Activated T-cell treated with anti-CD3 and anti-CD28 coated beads, Interleukin-2, amount 50 U/mL, for 72 hours (primary cell): ENCODE measurements around the gene SLC27A4. TPM values are rescaled to one million over a fixed set of nuclear protein-coding genes. Genes with fewer than 3 reads are reported as not detected.
A peak's percentile ranks its signal among the peaks of the same experiment; 100 is the strongest.

ENCODE experiments used
- ATAC-seq, 2 donors: fragments of 150-1000 bp; cut with Tn5 transposase; replicated peaks in 1 of 2; 2 replicates each; pipeline ENCODE4 v1.10.0; 2021; ENCODE audit warnings: moderate library complexity in 2 of 2, mild to moderate bottlenecking in 1 of 2
- DNase-seq, 2 donors: peaks; one replicate each; pipeline ENCODE4 v3.0.0; 2021 to 2022; ENCODE audit warnings: mixed read lengths in 1 of 2
- H3K27ac Mint-ChIP-seq: one replicate; pipeline ENCODE4 v1.8.0; 2022; ENCODE audit warnings: mild to moderate bottlenecking, moderate library complexity, mixed read lengths
- H3K27me3 Mint-ChIP-seq: one replicate; pipeline ENCODE4 v1.8.0; 2022; ENCODE audit warnings: low read depth, mixed read lengths
- H3K36me3 Mint-ChIP-seq, 2 donors: one replicate each; pipeline ENCODE4 v1.8.0; 2022; ENCODE audit warnings: mixed read lengths in 2 of 2, mild to moderate bottlenecking in 1 of 2; ENCODE audit not compliant: insufficient read depth in 2 of 2
- H3K4me1 Mint-ChIP-seq: one replicate; pipeline ENCODE4 v1.8.0; 2022; ENCODE audit warnings: low read depth, mixed read lengths
- H3K4me3 Mint-ChIP-seq, 2 donors: one replicate each; pipeline ENCODE4 v1.8.0; 2022; ENCODE audit warnings: mild to moderate bottlenecking in 2 of 2, mixed read lengths in 2 of 2, moderate library complexity in 2 of 2
- H3K9me3 Mint-ChIP-seq, 2 donors: one replicate each; pipeline ENCODE4 v1.8.0; 2022; ENCODE audit warnings: mixed read lengths in 2 of 2
- total RNA-seq, 2 donors: library from RNA; stranded (reverse); gene quantifications; one replicate each; pipeline ENCODE4 v1.2.3, GENCODE V29; 2022

The SLC27A4 gene
- total RNA-seq, 2 donors from 2014 or later = 10.2 to 10.8 TPM

DNA sequence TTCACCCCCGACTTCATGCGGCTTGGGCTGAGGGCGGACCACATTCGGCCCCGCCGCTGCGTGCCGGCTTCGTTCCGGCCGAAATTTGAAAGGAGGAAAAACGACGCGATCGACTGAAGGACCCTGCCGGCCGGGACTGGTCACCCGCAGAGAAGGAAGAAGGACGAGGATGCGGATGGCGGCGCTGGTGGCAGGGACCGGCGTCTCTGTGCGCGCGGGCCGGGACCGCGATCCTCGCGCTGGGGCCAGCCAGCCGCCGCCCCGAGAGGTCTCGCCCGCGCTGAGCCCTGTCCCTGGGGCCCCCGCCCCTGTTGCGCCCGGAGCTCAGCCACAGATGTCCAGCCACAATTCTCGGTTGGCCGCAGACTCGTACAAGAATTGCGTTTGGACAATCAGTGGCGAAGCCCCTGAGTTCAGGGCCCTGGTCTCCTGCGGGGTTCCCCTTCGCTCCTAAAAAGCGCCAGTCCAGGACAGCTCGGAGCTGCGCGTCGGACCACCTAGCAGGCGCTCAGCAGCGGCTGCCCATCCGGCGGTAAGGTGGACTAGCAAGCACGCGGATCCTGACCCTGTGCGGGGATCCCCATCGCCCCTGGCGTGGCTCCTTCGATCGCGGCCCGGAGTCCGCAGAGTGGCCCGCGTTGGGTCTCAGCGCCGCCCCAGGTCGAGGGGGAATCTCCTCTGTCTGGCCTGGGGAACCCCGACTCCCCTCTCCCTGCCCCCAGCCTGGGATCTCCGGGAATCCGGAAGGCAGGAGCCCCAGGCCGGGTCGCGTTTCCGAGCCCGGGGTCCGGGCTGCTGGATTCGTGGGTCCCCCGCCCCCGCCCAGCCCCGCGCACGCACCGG is 52.2 kb downstream of the SLC27A4 start:
- Mint-ChIP-seq H3K27ac (no peak overlapping the region), H3K27me3 (peaks cover 11% of the 10 kb centered on the region), H3K36me3 (no peaks in the 10 kb centered on the region), H3K4me3 (no peak overlapping the region), H3K9me3 (no peaks in the 10 kb centered on the region), H3K4me1 (peaks cover 4% of the 10 kb centered on the region)
- ATAC-seq (no peak), DNase-seq (no peak)

DNA sequence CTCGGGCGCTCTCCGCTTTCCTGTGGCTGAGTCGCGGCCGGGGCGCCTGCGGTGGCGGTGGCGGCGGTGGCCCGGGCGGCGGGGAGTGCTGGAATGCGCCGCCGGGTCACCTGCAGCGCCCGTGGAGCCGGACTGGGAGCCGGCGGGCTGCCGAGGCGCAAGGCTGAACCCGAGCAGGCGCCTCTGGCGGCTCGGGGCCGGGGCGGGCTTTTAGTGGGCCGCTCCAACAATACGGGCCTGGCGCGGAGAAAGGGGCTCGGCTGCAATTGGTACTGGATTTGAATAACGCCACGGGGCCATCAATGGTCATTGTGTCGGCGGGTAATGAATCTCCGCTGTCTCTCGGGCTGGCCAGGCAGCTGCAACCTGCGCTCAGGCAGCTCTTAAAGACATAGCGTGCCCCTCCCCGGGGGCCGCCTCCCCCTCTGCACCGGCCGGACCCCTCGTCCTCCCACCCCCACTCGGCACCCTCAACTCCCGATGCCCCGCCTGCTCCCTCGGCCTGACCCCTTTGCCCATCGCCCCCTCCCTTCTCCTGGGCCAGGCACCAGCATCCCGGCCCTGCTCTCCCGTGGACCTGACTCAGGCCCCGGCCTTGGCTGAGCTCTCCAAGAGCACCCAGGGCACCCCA is 52.9 kb downstream of the SLC27A4 start:
- no peak for ATAC-seq
- Mint-ChIP-seq H3K27ac (no peak overlapping the region), H3K27me3 (peaks cover 15% of the 10 kb centered on the region), H3K36me3 (no peaks in the 10 kb centered on the region), H3K4me1 (peaks cover 5% of the 10 kb centered on the region), H3K9me3 (no peaks in the 10 kb centered on the region), H3K4me3 (no peak overlapping the region)
- no peak for DNase-seq

DNA sequence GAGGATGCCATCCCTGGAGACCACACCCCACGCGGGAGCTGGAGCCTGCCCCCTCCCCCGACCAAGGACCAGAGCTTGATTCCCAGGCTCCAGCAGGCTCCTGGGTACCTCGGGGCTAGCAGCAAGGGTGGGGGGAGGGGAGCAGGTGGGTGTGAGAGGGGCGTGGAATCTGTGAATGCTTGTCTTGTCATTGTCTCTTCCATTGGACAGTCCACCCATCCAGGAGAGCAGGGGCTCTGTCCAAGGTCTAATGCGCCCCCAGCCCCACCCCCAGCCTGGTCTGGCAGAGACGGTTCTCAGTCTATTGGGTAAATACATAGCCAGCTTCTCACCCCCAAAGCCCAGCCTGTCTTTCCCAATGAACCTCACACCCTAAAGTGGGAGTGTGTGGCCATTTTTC is 53.6 kb downstream of the SLC27A4 start:
- Mint-ChIP-seq H3K9me3 (no peaks in the 10 kb centered on the region), H3K27ac (no peak overlapping the region), H3K4me3 (no peak overlapping the region), H3K4me1 (peaks cover 5% of the 10 kb centered on the region), H3K27me3 (peaks cover 15% of the 10 kb centered on the region), H3K36me3 (no peaks in the 10 kb centered on the region)
- DNase-seq = no peak
- ATAC-seq = no peak

DNA sequence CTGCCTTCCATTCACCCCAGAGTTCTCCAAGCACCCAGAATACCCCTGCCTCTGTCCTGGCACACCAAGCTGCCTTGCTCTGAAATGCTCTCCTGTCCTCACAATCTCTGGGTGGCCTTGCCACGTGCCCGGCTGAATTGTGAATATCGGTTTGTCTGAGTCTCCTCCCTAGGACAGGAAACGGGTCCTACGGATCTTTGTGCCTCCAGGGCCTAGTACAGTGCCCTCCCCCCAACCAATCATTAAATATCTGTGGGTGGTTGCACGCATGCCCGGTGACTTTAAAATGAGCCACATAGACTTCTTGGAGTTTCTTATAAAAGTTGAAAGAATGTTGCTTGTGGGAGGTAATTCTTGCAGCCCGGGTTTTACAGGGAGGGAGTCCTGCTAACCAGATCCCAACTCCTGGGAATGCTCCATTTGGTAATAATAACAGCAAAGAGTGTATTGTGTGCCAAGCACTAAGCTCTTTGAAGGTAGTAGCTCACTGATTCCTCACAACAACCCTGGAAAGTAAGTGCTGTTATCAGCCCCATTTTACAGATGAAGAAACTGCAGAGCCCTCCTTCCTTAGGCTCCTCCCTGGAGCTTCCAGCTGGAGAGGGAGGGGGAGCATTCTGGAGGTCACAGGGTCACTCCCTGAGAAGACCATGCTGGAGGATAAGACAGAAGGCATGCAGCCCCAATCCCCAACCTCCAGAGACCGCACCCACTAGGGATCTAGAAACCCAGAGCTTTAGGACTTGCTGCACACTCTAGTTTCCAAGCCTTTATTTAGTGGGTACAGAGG is 54.2 kb downstream of the SLC27A4 start:
- DNase-seq (no peak), ATAC-seq (no peak)
- no peaks in the 10 kb centered on the region for H3K36me3 Mint-ChIP-seq
- peaks cover 5% of the 10 kb centered on the region for H3K4me1 Mint-ChIP-seq
- peaks cover 15% of the 10 kb centered on the region for H3K27me3 Mint-ChIP-seq
- no peak overlapping the region for H3K27ac Mint-ChIP-seq
- no peak overlapping the region for H3K4me3 Mint-ChIP-seq
- H3K9me3 Mint-ChIP-seq = no peaks in the 10 kb centered on the region

DNA sequence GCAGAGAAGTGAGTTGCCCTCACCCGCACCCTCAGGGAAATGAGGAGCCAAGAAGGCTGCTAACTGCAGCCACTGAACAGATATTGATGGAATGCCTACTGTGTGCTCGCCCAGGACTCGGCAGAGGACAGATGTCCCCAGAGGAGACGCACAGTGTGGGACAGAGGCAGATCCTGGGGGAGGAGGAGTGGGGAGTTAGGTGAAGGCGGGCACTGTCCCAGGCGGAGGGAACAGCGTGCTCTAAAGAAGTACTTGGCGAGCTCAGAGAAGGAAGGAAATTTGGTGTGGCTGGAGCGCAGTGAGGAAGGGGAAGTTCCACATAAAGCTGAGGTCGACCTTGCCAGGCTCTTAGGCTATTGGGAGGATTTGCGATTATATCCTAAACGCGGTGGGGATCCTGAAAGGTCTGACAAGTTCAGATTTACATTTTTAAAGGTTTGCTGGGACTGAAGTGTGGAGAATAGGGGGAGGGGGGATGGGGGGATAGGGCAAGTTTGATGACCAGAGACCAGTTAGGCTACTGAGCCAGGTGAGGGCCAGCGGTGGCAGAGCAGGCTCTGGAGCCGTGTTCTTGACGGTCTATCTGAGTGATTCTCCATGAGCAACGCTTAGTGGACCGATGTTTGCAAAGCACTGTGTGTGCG is 56.8 kb downstream of the SLC27A4 start:
- no peak for ATAC-seq
- Mint-ChIP-seq H3K4me3 (no peak overlapping the region), H3K27me3 (peaks cover 15% of the 10 kb centered on the region), H3K27ac (no peak overlapping the region), H3K4me1 (peaks cover 5% of the 10 kb centered on the region), H3K36me3 (no peaks in the 10 kb centered on the region), H3K9me3 (no peaks in the 10 kb centered on the region)
- DNase-seq = no peak

DNA sequence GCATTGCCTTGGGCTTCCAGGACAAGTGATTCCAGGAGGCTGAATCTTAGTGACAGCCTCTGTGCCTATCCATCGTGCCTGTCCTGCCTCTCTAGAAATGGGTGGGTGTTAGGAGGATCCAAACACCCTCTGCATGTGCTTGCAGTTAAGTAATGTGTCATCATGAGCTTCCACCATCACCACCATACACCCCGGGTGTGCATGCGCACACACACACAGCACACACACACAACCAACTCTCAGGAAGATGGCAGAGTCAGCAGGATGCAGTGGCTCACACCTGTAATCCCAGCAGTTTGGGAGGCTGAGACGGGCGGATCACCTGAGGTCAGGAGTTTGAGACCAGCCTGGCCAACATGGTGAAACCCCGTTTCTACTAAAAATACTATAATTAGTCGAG is 57.5 kb downstream of the SLC27A4 start:
- Mint-ChIP-seq H3K27me3 (peaks cover 15% of the 10 kb centered on the region), H3K4me3 (no peak overlapping the region), H3K9me3 (no peaks in the 10 kb centered on the region), H3K27ac (no peak overlapping the region), H3K4me1 (peaks cover 5% of the 10 kb centered on the region), H3K36me3 (no peaks in the 10 kb centered on the region)
- DNase-seq (no peak), ATAC-seq (peak in 1 of 2 donors; percentile 22)

DNA sequence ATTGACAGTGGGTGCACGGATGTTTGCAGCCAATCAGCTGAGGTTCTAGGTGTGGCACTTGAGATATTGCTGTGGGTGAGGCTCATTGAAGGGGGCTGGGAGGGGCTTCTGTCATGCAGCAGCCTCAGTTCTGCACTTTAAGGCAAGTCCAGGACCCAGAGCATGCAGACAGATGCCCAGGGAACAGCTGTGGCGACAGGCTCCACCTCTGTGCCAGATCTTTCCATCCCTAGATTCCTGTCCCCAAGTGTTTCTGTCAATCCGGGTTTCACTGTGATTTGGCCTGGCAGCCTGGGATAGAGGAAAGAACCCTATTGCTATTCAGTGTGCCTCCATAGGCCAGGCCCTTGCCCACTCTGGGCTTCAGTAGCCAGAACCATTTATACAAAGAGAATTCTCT is 59.5 kb downstream of the SLC27A4 start:
- peaks cover 5% of the 10 kb centered on the region for H3K4me1 Mint-ChIP-seq
- no peaks in the 10 kb centered on the region for H3K9me3 Mint-ChIP-seq
- H3K27ac Mint-ChIP-seq = no peak overlapping the region
- no peak overlapping the region for H3K4me3 Mint-ChIP-seq
- H3K36me3 Mint-ChIP-seq = no peaks in the 10 kb centered on the region
- peaks cover 15% of the 10 kb centered on the region for H3K27me3 Mint-ChIP-seq
- ATAC-seq = no peak
- DNase-seq = no peak

DNA sequence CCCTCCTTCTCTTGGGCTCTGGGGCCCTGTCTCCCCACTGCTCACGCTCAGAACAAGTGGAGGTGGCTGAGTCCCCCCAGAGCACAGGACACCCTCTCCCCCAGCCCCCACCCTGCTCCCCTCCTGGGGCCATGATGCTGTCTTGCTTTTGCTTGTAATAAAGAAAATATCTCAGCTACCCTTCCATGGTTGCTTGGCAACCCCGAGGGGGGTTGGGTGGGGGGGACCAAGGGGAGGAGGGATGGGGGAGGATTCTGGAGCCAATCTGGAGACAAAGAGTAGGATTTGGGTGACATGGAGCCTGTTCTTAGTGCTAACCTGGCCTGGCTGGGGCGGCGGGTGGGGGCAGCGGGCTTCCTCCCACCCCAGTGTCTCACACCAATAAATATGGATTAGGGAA is 64.2 kb downstream of the SLC27A4 start:
- Mint-ChIP-seq H3K9me3 (no peaks in the 10 kb centered on the region), H3K27ac (no peak overlapping the region), H3K27me3 (peaks cover 13% of the 10 kb centered on the region), H3K4me3 (no peak overlapping the region), H3K4me1 (no peaks in the 10 kb centered on the region), H3K36me3 (no peaks in the 10 kb centered on the region)
- ATAC-seq (no peak), DNase-seq (no peak)

DNA sequence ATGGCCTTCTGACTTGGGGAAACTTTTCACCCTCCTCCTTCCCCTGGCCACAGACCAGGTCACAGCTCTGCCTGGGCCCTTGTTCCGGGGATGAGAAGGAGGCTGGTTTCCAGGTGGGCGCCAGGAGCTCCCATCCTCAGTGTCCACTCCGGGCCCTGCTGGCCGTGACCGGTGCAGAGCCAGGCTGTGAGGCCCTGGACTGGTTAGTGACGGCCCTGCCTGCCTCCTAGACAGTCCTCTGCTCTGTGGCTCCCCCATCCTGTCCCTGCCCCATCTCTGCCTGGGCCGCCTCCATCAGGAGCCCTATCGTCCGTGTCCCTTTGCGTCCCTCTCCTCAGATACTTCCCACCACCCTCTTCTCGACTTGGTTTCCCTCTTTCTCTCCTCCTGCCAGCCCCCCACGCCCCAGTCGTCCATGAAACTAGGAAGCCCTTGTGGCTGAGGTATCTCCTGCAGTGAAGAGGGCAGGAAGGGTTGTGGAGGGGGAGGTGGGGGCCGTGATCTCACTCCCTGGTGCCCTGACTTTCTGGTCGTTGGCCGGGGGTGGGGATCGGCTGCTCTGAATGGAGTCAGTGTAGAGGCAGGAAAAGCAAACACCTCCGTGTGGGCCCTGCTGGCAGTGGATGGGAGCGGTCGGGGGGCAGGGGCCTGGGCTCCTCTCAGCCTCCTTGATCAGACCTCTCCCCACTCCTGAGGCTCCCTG is 64.9 kb downstream of the SLC27A4 start:
- Mint-ChIP-seq H3K4me3 (no peak overlapping the region), H3K27ac (no peak overlapping the region), H3K4me1 (no peaks in the 10 kb centered on the region), H3K9me3 (no peaks in the 10 kb centered on the region), H3K27me3 (peaks cover 19% of the 10 kb centered on the region), H3K36me3 (no peaks in the 10 kb centered on the region)
- DNase-seq (no peak), ATAC-seq (no peak)

DNA sequence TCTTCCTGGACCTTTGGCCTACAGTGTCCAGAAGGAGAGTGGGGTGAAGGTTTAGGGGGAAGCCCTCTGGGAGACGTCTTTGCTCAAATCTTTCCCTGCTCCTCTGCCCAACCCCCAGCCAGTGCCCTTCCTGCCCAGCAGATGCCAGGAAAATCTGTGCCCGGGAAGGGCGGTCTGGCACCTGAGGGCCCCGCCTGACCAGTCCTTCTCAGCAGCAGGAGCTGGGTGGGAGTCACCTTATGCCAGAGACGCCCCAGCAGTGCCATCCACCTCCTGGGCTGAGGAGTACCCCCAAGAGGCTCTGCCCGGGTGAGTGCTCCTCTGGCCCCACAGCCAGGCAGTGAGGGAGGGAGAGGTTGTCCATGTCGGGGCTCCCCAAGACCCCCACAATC is 65.4 kb downstream of the SLC27A4 start:
- Mint-ChIP-seq H3K4me3 (no peak overlapping the region), H3K4me1 (no peaks in the 10 kb centered on the region), H3K9me3 (no peaks in the 10 kb centered on the region), H3K36me3 (no peaks in the 10 kb centered on the region), H3K27ac (no peak overlapping the region), H3K27me3 (peaks cover 25% of the 10 kb centered on the region)
- DNase-seq (no peak), ATAC-seq (no peak)

DNA sequence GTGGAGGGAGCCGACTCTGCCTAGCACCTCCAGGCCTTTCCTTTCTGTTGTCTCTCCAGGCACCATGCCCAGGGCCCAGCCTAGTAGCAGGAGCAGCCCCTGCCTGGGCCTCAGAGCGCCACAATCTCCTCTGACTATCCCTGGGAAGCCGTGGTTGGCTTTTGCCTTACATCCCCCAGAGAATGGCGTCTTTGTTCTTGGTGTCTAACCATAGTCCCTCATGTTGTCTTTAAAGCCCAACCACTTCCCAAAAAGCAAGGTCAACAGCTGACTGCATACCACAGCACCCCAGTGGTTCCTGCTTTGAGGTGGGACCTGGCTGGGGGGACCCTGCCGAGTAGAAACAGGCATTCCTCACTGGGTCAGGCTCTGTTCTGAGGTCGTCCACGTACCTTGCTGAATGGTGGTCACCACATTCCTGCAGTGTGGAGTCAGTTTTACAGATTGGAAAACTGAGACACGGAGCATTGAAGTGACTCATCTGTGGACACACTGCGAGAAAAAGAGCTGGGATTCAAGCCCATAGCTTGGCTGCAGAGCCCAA is 66.6 kb downstream of the SLC27A4 start:
- no peak for DNase-seq
- Mint-ChIP-seq H3K27me3 (peaks cover 34% of the 10 kb centered on the region), H3K4me3 (no peak overlapping the region), H3K4me1 (no peaks in the 10 kb centered on the region), H3K27ac (no peak overlapping the region), H3K36me3 (no peaks in the 10 kb centered on the region), H3K9me3 (no peaks in the 10 kb centered on the region)
- no peak for ATAC-seq

DNA sequence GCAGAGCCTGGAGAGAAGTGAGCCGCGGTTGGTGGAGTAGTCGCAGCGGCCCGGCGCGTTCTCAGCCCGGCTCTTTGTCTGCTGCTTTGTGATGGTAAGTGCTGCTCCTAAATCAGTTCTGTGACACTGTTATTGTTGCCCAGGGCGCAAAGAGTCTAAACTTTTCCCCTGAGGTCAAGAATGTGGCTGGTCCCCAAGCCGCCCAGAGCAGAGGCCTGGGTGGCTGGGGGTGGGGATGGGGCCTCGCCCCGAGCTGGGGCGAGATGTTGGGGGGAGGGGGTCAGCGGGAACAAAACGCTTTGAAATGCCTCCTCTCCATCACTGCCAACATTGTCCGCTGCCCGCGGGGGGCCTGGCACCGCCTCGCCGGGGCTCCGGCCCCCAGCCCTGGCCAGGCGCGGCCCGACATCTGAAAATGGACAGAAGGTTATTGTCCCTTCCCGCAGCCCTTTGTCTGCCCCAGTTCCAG is 68.7 kb downstream of the SLC27A4 start:
- Mint-ChIP-seq H3K4me1 (no peaks in the 10 kb centered on the region), H3K27ac (no peak overlapping the region)
- DNase-seq = no peak

More for the DNA sequence above, 68.7 kb downstream of the SLC27A4 start:
- no peaks in the 10 kb centered on the region for H3K36me3 Mint-ChIP-seq
- H3K27me3 Mint-ChIP-seq = peaks cover 39% of the 10 kb centered on the region
- no peak overlapping the region for H3K4me3 Mint-ChIP-seq
- ATAC-seq = no peak
- H3K9me3 Mint-ChIP-seq = no peaks in the 10 kb centered on the region
